Activated CD8-positive, alpha-beta memory T cell treated with anti-CD3 and anti-CD28 coated beads for 4 hours (primary cell): ENCODE results near the gene MERTK.

Experiments used
- DNase-seq, 2 donors: peaks; one replicate each; pipeline ENCODE4 v3.0.0-alpha.2; 2020; ENCODE audit warnings: low read depth in 2 of 2

The MERTK gene

DNA sequence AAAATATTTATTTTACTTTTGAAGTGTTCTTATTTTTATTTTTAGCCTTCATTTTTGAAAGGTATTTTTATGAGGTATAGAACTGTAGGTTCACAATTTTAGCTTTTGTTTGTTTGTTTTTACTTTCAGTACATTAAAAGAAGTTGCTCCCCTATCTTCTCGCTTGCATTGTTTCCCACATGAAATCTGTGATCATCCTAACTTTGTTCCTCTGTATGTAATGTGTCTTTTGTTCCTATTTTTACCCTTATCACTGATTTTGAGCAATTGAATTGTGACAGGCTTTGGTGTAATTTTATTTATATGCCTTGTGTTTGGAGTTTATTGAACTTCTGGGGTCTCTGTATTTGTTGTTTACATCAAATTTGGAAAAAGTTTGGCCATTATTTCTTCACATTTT lies 78.8 kb downstream of the MERTK start:
- DNase-seq, result no peak

DNA sequence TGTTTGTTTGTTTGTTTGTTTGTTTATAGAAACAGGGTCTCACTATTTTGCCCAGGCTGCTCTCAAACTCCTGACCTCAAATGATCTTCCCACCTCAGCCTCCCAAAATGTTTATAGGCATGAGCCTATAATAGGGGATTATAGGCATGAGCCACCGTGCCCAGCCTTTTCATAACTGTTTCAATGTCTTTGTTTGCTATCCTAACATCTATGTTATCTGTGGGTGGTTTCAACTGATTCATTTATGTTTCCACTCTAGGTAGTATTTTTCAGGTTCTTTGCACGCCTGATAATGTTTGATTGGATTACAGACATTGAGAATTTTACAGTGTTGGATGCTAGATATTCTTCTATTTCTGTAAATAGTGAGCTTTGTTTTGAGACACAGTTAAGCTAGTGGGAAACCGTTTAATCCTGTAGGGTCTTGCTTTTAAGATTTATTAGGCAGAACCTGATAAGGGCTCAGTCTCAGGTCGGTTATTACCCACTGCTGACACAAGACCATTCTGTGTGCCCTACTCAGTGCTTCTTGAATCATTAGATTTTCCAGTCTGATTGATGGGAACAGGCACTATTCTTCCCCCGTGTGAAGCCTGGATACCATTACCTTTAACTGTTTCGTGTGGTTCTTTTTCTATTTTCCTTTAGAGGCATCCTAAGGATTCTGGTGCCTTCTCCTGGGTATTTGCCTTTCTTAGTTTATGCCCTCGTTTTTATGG lies 80.2 kb downstream of the MERTK start:
- no peak for DNase-seq

DNA sequence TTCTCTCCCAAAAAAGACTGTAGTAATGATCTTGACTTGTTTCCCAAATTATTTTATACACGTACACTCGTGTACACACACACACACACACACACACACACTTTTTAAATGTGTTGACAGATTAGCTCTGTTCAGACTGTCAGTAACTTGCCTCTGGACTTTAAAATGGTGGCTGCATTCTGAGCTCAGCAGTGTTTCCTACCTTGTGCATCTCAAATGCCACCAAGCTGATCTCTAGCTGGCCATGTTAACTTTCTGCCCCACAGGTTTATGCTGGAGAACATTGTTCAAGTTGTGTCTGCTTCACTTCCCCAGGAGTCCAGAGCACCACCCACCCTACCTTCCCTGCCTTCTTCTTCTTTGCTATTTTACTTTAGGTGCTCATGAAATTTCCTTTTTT lies 83.3 kb downstream of the MERTK start:
- no peak for DNase-seq

DNA sequence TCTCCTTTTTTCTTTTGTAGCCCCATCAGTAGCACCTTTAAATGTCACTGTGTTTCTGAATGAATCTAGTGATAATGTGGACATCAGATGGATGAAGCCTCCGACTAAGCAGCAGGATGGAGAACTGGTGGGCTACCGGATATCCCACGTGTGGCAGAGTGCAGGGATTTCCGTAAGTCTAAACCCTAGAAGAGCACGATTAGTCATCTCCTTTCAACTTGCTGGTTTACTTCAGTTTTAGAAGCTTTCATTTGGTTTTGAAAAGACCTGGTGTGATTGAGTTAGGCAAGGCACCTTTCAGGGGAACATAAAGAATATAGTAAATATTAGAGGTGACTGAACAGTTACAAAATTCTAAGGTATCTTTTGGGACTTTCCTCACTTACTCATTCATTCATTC lies 84.4 kb downstream of the MERTK start:
- DNase-seq, result no peak

DNA sequence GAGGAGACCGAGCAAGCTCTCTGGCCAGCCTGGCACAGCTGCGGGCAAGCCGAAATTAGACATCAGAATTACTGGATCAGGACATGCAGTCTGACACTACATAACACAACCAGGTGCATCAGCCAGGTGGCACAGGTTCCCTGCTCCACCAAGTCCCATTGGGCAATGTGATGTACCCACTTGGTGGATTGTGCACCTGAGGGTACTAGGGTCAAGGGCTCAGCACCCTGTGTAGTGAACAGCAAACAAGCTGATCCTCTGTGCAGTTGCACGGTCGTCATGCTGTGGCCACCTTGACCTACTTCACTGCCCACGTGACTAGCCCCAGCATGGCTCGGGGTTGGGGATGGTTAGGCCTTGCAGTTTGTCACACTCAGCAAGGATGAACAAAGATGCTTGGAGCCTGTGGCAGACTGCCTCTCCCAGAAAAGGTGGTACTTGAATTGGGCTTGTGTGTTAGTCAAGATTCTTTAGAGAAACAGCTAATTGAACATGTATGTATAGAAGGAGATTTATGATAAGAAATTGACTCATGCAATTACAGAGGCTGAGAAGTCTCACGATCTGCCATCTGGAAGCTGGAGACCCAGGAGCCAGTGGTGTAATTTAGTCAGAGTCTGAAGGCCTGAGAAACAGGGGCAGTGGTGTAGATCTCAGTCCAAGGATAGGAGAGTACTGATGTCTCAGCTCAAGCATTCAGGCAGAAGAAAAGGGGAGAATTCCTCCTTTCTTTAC lies 85.2 kb downstream of the MERTK start:
- DNase-seq, result no peak

DNA sequence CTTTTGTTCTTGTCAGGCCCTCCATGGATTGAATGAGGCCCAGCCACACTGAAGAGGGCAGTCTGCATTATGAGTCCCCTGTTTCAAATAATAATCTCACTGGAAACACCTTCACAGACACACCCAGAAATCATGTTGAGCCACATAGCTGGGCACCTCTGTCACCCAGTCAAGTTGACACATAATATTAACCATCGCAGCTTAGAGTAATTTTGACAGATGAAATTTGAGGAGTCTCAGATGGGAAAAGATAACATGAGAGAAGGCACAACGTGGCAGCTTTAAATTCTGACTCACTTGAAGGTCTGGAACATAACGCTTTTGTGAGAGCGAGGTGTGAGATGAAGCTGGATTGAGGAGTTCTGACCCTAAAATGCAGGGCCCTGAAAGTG lies 85.8 kb downstream of the MERTK start:
- DNase-seq, result no peak

DNA sequence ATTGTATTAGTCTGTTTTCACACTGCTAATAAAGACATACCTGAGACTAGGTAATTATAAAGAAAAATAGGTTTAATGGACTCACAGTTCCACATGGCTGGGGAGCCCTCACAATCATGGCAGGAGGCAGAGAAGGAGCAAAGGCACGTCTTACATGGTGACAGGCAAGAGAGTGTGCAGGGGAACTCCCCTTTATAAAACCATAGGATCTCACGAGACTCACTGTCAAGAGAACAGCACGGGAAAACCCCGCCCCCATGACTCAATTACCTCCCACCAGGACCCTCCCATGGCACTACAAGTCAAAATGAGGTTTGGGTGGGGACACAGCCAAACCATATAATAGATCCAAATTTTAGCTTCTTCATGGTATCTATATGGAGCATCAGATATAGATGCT lies 87.1 kb downstream of the MERTK start:
- no peak for DNase-seq

DNA sequence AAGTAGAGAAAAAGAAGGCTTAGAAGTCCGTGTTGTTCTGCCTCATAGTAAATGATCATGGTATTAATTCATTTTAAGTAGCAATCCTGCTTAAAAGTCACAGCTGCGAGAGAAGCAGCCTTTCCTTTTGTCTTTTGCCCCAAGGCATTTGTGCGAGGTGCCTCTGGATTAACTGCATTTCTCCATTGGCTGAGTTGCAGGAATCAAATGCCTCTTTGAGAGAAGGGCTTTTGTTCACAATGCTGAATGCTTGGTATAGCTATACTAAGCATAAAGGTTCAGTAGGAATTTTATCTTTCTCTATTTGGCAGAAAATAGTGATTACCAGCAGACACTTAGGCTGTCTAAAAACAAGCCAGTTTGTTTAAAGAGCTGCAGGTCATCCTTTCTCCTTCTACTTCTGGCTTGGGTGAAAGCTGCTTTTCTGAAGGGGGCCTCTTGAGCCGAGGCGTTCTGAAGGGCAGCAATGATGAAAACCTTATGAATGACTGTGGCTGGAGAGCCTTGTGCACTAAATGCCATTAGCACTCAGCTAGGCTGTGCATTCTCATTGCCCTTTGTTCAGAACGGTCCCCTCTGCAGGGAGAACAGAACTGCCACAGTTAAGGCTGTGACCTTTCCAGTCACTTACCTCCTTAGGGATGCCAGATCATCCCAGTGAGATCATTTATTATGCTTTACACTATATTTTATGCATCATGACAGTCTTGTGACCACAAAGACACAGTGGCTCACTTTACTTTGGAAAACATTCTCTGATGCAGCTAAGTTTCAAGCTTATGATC lies 87.9 kb downstream of the MERTK start:
- no peak for DNase-seq

DNA sequence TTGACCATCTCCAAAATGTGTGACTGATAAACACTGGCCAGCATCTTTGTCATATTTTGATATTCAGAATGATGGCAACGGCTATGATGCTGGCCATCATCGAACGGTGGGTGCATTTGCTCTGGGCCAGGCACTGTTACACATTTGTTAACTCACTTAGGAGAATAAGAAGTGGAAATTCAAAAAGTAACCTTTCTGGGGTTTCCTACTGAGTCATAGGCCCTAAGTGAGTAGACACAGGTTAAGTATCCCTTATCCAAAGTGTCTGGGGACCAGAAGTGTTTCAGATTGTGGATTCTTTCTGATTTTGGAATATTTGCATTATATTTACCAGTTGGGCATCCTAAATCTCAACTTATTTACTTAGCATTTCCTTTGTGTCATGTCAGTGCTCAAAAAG lies 92.0 kb downstream of the MERTK start:
- no peak for DNase-seq

DNA sequence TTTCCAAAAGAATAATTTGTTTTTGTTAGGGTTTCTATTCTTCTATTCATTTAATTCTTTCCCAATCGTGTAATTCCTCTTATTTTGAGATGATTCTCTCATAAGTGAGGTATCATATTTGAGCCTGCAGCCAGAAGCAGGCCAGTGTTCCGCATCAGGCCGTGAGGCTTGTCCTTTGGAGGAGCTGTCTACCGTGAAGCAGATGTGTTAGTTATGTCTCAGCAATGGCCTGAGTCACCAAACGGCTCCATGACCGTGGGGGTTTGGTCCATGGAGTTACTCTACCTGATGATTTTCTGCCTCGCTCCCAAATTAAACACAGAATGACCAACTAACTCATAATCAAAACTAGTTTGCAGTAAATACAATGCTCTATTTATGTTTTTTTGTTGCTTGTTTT lies 92.4 kb downstream of the MERTK start:
- DNase-seq, result no peak

DNA sequence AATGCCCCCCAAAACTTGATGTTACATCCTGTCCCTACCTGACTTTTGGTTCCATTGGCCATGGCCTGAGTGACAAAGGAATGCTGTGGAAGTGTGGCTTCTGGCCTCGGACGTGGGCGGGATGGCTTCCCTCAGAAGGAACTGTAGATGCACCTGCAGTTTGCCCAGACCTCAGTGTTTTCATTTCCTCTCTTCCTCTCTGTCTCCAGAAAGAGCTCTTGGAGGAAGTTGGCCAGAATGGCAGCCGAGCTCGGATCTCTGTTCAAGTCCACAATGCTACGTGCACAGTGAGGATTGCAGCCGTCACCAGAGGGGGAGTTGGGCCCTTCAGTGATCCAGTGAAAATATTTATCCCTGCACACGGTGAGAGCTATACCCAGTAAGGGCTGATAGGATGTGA lies 95.6 kb downstream of the MERTK start:
- DNase-seq, result no peak

DNA sequence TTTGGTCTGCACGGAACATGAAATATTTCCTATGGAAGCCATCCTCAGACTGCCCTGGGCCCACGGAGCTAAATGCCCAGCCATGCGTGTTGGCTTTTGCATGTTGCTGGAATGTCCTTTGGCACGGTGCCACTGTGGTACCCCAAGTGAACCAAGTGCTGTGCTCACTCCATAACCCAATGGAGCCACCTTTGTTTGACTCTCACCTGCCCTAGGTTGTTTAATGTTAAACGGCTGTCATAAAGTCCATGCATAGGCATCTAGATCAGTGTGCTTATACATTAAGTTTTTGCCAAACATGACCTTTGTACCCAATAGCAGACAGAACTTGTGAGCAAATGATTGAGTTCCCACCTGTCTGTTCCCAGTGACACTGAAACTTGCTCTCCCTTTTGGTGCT lies 96.7 kb downstream of the MERTK start:
- DNase-seq, result no peak

DNA sequence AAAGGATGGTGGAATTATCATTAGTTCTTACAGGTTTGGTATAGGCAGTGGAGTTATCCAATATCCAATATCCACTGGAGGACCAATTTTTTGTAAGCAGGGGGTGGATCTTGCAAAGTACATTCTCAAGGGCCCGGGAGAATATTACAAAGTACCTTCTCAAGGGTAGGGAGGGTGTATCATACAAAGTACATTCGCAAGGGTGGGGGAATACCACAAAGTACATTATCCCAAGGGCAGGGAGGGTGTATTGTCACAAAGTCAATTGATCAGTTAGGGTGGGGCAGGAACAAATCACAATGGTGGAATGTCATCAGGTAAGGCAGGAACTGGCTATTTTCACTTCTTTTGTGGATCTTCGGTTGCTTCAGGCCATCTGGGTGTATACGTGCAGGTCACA lies 101.4 kb downstream of the MERTK start:
- no peak for DNase-seq

DNA sequence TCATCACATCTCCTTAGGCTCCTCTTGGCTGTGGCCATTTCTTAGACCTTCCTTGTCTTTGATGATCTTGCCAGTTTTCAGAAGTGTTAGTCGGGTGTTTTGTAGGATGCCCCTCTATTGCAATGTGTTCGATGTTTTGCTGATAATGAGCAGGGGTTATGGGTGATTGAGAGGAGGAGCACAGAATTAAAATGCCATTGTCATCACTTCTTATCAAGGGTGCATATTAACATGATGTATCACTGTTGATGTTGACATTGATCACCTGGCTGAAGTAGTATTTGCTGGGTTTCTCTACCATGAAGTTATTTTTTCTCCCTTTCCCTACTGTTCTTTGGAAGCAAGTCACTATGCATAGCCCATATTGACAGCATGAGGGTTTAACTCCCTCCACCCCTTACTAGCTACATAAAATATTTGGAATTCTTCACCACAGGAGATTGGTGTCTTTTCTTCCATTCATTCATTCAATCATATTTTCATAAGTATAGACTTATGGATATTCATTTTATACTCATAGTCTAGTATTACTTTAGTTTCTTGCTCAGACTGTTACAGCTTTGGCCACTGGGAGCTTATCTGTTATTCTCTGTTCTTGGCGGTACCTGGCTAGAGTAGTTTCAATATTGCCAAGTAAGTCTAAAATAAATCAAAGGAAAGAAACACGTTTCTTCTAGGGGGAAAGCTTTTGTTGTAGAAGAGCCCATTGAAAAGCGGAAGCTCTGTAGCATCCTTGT lies 102.2 kb downstream of the MERTK start:
- no peak for DNase-seq

DNA sequence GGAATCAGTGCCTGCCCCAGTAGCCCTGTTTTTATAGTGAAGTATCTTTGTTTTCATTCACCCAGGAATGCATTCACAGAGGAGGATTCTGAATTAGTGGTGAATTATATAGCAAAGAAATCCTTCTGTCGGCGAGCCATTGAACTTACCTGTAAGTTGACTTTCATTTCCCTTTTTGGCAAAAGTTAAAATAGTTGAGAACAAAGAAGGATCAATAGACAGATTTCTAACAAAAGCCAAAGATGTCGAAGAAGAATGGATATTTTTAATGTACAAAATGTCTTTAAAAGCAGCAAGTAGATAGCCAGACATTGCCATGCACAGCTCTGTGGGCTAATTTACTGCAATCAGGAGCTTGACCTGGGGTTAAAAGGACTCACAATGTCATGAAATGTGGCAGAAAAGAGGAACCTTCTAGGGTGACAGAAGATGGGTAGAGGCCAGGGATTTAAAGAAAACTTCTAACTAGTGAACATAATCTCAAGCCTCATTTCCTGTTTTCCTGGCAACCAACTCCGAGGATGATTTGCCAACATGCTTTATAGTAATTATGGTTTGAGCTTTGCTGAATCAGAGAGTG lies 102.8 kb downstream of the MERTK start:
- DNase-seq, result no peak

DNA sequence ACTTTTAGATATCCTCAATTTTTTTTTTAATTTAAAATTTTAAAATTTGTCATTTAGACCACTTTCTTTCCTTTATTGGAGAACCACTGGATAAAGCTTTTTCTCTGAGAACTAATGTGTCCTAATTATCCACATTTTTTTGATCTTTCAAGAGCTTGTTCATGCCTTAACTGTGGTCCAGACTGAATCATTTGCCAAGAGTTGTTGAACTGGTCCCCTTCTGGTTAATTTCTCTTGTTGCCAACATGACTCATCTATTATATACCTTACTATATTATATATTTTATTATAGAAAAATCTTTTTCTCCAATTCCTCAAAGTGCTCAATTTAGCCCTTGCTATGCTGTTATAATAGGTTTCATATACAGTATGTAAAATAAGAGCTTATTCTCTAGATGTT lies 103.5 kb downstream of the MERTK start:
- DNase-seq, result no peak

DNA sequence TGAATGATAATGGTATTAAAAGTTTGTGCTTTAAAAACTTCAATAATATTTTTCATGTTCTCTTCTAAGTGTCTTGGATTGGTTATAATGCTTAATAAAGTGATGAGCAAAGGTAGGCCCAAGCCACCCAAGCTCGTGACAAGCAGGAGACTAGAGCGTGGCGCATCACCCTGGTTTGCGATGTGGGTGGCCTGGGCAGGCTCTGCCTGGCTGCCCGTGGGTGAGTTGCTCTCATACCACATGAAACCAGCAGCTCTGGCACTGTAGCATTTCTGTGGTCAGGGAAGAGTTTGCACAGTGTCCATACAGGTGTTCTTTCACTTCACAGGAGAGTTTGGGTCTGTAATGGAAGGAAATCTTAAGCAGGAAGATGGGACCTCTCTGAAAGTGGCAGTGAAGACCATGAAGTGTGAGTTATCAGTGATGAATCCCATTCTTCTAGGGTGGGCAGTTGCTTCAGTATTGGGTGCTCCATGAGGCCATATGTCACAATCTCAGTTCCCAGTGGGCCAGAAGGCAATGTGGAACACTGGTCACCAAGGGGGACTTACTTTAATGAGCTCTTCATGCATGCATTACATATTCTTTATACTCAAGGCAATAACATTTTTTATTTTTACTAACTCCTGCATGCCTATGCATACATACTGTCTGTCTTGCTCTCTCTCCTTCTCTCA lies 105.3 kb downstream of the MERTK start:
- no peak for DNase-seq

DNA sequence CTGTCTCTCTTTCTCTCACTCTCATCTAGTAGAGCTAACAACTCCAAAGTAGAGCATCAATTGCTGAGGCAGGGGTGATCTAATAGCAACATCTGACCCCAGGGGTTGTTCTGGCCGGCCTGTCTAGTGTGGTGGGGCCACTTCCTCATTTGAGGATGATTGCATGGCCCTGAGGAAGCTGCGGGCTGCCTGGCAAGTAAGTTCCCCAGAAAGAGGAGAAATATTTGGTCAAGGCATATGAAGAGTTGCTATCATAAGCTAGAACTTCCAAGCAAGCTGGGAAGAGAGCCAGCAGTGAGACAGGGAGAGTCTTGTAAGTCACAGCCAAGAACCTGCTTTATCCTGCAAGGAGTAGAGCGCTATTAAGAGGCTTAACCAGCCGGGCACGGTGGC lies 105.8 kb downstream of the MERTK start:
- no peak for DNase-seq

DNA sequence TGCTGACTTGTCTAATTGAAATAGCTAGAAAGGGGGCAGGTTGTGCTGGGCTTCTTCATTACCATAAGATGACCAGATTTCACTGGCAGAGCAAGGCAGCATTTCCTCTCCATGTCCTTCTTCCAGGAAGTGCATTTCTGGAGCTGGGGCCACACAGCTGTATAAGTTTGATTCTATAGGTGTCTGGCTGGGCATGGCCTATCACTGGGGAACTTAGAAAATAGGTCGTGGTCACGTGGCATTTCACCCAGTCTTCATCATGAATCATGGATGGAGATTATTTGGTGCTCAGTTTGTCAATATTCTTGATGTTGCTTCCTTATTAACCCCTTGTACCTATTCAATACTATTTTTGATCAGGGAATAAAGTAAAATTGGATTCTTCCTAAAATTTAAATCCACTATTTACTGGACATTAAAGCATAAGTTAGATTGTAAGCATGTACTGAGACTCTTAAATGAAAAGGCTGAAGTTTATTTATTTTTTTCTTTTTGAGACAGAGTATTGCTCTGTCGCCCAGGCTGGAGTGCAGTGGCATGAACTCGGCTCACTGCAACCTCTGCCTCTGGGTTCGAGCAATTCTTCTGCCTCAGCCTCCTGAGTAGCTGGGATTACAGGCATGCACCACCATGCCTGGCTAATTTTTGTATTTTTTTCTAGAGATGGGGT lies 107.1 kb downstream of the MERTK start:
- no peak for DNase-seq

DNA sequence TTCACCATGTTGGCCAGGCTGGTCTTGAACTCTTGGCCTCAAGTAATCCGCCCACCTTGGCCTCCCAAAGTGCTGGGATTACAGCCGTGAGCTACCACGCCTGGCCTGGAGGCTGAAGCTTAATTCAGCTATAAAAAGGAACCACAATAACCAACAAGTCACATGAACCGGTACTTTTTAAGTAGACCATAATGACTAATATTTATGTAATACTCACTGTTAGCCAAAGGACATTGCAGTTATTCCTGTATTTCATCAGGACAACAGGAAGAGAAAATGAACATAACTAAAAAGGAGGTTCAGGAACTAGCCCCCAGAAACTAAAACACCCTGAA lies 107.6 kb downstream of the MERTK start:
- no peak for DNase-seq

DNA sequence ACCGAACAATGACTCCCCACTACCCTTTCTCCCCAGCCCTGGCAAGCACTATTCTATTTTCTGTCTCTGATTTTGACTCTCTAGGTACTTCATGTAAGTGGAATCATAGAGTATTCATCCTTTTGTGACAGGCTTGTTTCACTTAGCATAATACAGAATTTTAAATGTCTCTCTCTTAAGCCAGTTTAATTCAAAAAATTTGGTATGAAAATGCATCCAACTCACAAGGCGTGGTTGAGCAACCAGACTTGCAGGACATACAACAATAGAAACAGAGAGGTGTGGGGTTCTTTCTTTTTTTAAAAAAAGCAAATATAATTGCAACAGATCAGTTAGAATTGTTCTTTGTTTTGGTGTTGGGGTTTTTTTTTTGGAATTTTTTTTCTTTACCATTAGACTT lies 109.1 kb downstream of the MERTK start:
- DNase-seq, result no peak
